Keratinocyte (primary cell): Measurements from ENCODE around the gene ZNF777.

ENCODE experiments used
- CTCF ChIP-seq, 3 experiments: IDR thresholded peaks in 1 of 3; conservative IDR thresholded peaks in 1 of 3; optimal IDR thresholded peaks in 1 of 3; 2 replicates in 2 of 3; 3 replicates in 1 of 3; pipeline versions ENCODE3 to v1.5.1; 2011; ENCODE audit warnings: low read length in 3 of 3, mild to moderate bottlenecking in 3 of 3, moderate library complexity in 2 of 3, control low read depth in 1 of 3, inconsistent platforms in 1 of 3; ENCODE audit not compliant: insufficient read depth in 2 of 3; ENCODE audit errors: extremely low read depth in 1 of 3
- EZH2 ChIP-seq: IDR thresholded peaks from one replicate; pipeline ENCODE4 v1.6.1; 2012; ENCODE audit warnings: inconsistent platforms, mild to moderate bottlenecking, low read length, moderate library complexity

GRCh38 chr7:149458235-149458634 lies 2.6 kb downstream of the ZNF777 start:
- TF ChIP-seq CTCF (optimal IDR thresholded peaks at IDR 0.05 in 1 of 3, IDR thresholded peaks at IDR 0.05 in 1 of 3, conservative IDR thresholded peaks at IDR 0.05 in 1 of 3; ENCODE audit: extremely low read depth in 1 of 3, insufficient read depth in 2 of 3, low read length in 3 of 3) = no peak
- TF ChIP-seq EZH2 = no peak
